BJ (cell line): Measurements from ENCODE around the gene TELO2. TPM values are rescaled to one million over a fixed set of nuclear protein-coding genes. Genes with fewer than 3 reads are reported as not detected.

Source experiments
- CTCF ChIA-PET: fragments of 350-600 bp; formaldehyde crosslinking; extraction: SDS; loops from one replicate; lab custom pipeline; 2021; ENCODE audit warnings: antibody characterized with exemption, inconsistent platforms; lab: Yijun Ruan, JAX
- POLR2A ChIA-PET: fragments of 300-600 bp; sonication (Branson Sonifier 250); formaldehyde crosslinking; extraction: SDS; loops from one replicate; lab custom pipeline; 2021; ENCODE audit warnings: antibody characterized with exemption; lab: Charles Lee
- DNase-seq: peaks from one replicate; pipeline ENCODE4 v3.0.0-alpha.2; 2011; ENCODE audit warnings: low read depth
- H3K27me3 ChIP-seq: 2 replicates; pipeline ENCODE4 v1.6.0; 2011; ENCODE audit warnings: low read length; ENCODE audit not compliant: control insufficient read depth, insufficient read depth
- H3K36me3 ChIP-seq: 2 replicates; pipeline ENCODE4 v1.5.1; 2011; ENCODE audit warnings: low read length; ENCODE audit not compliant: control insufficient read depth, insufficient read depth
- H3K4me3 ChIP-seq: 2 replicates; pipeline ENCODE4 v1.5.1; 2011; ENCODE audit warnings: low read depth, mild to moderate bottlenecking, control low read depth, low read length
- CTCF ChIP-seq: IDR thresholded peaks from 2 replicates; pipeline ENCODE4 v1.5.1; 2011; ENCODE audit warnings: low read depth, mild to moderate bottlenecking, control low read depth, inconsistent platforms, low read length, moderate library complexity; ENCODE audit not compliant: insufficient read depth
- polyA plus RNA-seq: library from polyadenylated mRNA; depleted of rRNA; stranded (reverse); fragments of >200 nt; gene quantifications from 2 replicates; pipeline ENCODE4 v1.2.3, GENCODE V29; 2011

TELO2 gene
- polyA plus RNA-seq, 1 experiment, result 15.9 TPM

GRCh38 chr16:1545044-1546040 lies 52.2 kb downstream of the TELO2 start:
- CTCF ChIA-PET, result no interaction called here
- H3K36me3 ChIP-seq, result peaks cover 53% of the 10 kb centered on the region
- no peak overlapping the region for H3K4me3 ChIP-seq
- DNase-seq, result no peak
- no peaks in the 10 kb centered on the region for H3K27me3 ChIP-seq
- TF ChIP-seq CTCF, result no peak
- POLR2A ChIA-PET, result no interaction called here

- Histone ChIP-seq H3K36me3 (peaks cover 51% of the 10 kb centered on the region), H3K27me3 (no peaks in the 10 kb centered on the region), H3K4me3 (no peak overlapping the region)
- no peak for DNase-seq
- CTCF ChIA-PET, result interaction anchor here (1.8 kb wide), 1 partner anchor 53 kb away, joined by 5 read pairs; no protein-coding TSS in a partner anchor
- no peak for TF ChIP-seq CTCF
- POLR2A ChIA-PET, result no interaction called here
Measured at GRCh38 chr16:1546430-1546829, 53.3 kb downstream of the TELO2 start.

DNA sequence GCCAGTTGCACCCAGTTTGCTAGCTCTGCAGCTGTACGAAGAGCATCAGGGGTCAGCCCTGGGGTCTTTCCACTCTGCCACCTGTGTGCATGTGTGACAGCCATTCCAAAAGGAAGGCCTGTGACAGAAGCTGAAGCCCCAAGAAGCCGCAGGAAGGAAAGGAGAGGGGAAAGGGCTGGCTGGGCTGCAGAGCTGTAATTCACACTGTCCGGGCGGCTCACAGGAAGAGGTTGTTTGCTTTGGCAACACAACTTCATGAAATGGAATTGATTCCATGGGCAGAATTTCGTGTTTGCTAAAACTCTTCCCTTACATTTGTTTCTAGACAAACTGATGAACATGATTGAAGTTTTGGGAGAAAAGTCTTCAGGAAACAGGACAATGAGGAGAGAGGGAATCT lies 55.1 kb downstream of the TELO2 start:
- Histone ChIP-seq H3K4me3 (no peak overlapping the region), H3K36me3 (peaks cover 44% of the 10 kb centered on the region), H3K27me3 (no peaks in the 10 kb centered on the region)
- POLR2A ChIA-PET, result no interaction called here
- no peak for TF ChIP-seq CTCF
- CTCF ChIA-PET, result interaction anchor here (1.0 to 1.3 kb wide), 2 partner anchors 10 to 54 kb away, joined by 3 read pairs; no protein-coding TSS in a partner anchor
- DNase-seq, result no peak

- Histone ChIP-seq H3K36me3 (peaks cover 44% of the 10 kb centered on the region), H3K27me3 (no peaks in the 10 kb centered on the region), H3K4me3 (no peak overlapping the region)
- no peak for TF ChIP-seq CTCF
- ChIA-PET CTCF (interaction anchor here (1.0 to 1.6 kb wide), 3 partner anchors 10 to 54 kb away, joined by 3 to 4 read pairs (median 3); no protein-coding TSS in a partner anchor), POLR2A (no interaction called here)
- DNase-seq, result no peak
Measured at GRCh38 chr16:1548727-1549126, 55.6 kb downstream of the TELO2 start.

DNA sequence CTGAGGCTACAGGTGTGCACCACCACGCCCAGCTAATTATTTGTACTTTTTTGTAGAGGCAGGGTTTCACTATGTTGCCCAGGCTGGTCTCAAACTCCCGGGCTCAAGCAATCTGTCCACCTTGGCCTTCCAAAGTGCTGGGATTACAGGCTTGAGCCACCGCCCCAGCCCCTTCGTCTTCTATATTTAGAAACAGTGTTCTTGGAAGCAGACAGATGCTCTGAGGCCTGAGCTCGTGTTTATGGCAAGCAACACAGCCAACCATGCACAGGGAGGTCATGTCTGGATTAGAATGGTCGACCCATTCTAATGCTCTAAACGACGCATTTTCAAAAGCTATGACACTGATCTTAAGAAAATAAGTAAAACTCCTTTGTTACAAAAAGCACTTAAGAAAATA lies 56.9 kb downstream of the TELO2 start:
- CTCF ChIA-PET, result interaction anchor here (0.6 to 1.6 kb wide), 2 partner anchors 12 kb away, joined by 4 read pairs; no protein-coding TSS in a partner anchor
- no peak for DNase-seq
- H3K4me3 ChIP-seq, result no peak overlapping the region
- H3K36me3 ChIP-seq, result peaks cover 48% of the 10 kb centered on the region
- H3K27me3 ChIP-seq, result no peaks in the 10 kb centered on the region
- POLR2A ChIA-PET, result no interaction called here
- TF ChIP-seq CTCF, result no peak
